HepG2 (cell line): ENCODE measurements around the gene ARL4C. TPM values are rescaled to one million over a fixed set of nuclear protein-coding genes. Genes with fewer than 3 reads are reported as not detected.

Source experiments
- ATAC-seq: fragments of 200-7000 bp; cut with Tn5 transposase; 3 replicates; pipeline ENCODE4 v1.9.1; 2020; ENCODE audit warnings: mild to moderate bottlenecking, moderate library complexity
- BruUV-seq: library from RNA; stranded (reverse); fragments of 400-500 nt; replicated peaks from 2 replicates; lab custom pipeline; 2021; lab: Mats Ljungman, UMichigan
- CTCF ChIA-PET: fragments of 300-600 bp; formaldehyde crosslinking; extraction: SDS; loops from one replicate; lab custom pipeline; 2021; ENCODE audit warnings: low total read pairs, inconsistent platforms, low intra/inter-chr PET ratio; lab: Yijun Ruan, JAX
- POLR2A ChIA-PET: fragments of 350-600 bp; sonication (Branson Sonifier 250); formaldehyde crosslinking; loops from one replicate; lab custom pipeline; 2020; ENCODE audit warnings: antibody characterized with exemption, inconsistent platforms; lab: Yijun Ruan, JAX
- DNase-seq: peaks from one replicate; pipeline ENCODE4 v3.0.0-alpha.2; 2015; ENCODE audit warnings: low spot score
- FAIRE-seq: peaks from 3 replicates; lab custom pipeline; 2011; peaks lifted over from hg19 to GRCh38; lab: Jason Lieb, UNC
- H2AFZ ChIP-seq: one replicate; pipeline ENCODE4 v1.6.1; 2011; ENCODE audit warnings: low read length, inconsistent platforms
- H3K27ac ChIP-seq: fragments of 300-600 bp; 3 replicates; pipeline ENCODE4 v1.8.0; 2011; ENCODE audit warnings: mixed run types, mild to moderate bottlenecking, mixed read lengths, low read length, inconsistent platforms; ENCODE audit not compliant: insufficient read depth; ENCODE audit errors: extremely low read length
- H3K27me3 ChIP-seq, 2 experiments: fragments of 200-600 bp in 1 of 2; 2 replicates in 1 of 2; 3 replicates in 1 of 2; pipeline versions ENCODE4 v1.6.0 to v1.8.0; 2011; ENCODE audit warnings: low read length in 2 of 2, mild to moderate bottlenecking in 2 of 2, moderate library complexity in 2 of 2, inconsistent platforms in 1 of 2; ENCODE audit not compliant: insufficient read depth in 2 of 2, control insufficient read depth in 1 of 2
- H3K36me3 ChIP-seq, 2 experiments: fragments of 200-600 bp in 1 of 2; replicated peaks in 1 of 2; 2 replicates in 1 of 2; 3 replicates in 1 of 2; pipeline versions ENCODE4 v1.5.1 to v1.8.0; 2011; ENCODE audit warnings: low read length in 2 of 2, inconsistent platforms in 1 of 2; ENCODE audit not compliant: insufficient read depth in 2 of 2, control insufficient read depth in 1 of 2
- H3K4me1 ChIP-seq: 2 replicates; pipeline ENCODE4 v1.5.1; 2012; ENCODE audit warnings: low read length, inconsistent platforms; ENCODE audit not compliant: insufficient read depth
- H3K4me2 ChIP-seq: 2 replicates; pipeline ENCODE4 v1.6.0; 2011; ENCODE audit warnings: low read depth, low read length, inconsistent platforms
- H3K4me3 ChIP-seq, 3 experiments: fragments of 200-600 bp in 1 of 3; sonication (generic), shearing (Covaris generic) in 1 of 3; replicated peaks in 1 of 3; 2 replicates each; pipeline ENCODE4 v1.5.1; 2011 to 2016; ENCODE audit warnings: low read length in 3 of 3, inconsistent platforms in 2 of 3, low read depth in 2 of 3, mild to moderate bottlenecking in 2 of 3, control low read depth in 1 of 3, mixed read lengths in 1 of 3; ENCODE audit not compliant: insufficient read depth in 1 of 3
- H3K79me2 ChIP-seq: one replicate; pipeline ENCODE4 v1.6.1; 2011; ENCODE audit warnings: low read length, inconsistent platforms; ENCODE audit not compliant: insufficient read depth
- H3K9ac ChIP-seq: 2 replicates; pipeline ENCODE4 v1.6.0; 2011; ENCODE audit warnings: mild to moderate bottlenecking, low read depth, low read length, inconsistent platforms; ENCODE audit not compliant: insufficient read depth
- H3K9me3 ChIP-seq: 2 replicates; pipeline ENCODE4 v1.5.1; 2012; ENCODE audit warnings: mild to moderate bottlenecking, low read length
- H4K20me1 ChIP-seq: 2 replicates; pipeline ENCODE4 v1.6.0; 2011; ENCODE audit warnings: inconsistent platforms, mild to moderate bottlenecking, low read length, moderate library complexity; ENCODE audit not compliant: insufficient read depth
- BRD4 ChIP-seq: sonication (generic); formaldehyde crosslinking; IDR thresholded peaks from 2 replicates; pipeline ENCODE4 v1.4.0; 2020; ENCODE audit warnings: missing genetic modification reagents
- CC2D1A ChIP-seq: sonication (generic); formaldehyde crosslinking; IDR thresholded peaks from 2 replicates; pipeline ENCODE4 v1.8.1; 2023; ENCODE audit warnings: mild to moderate bottlenecking, missing genetic modification reagents
- CEBPB ChIP-seq: IDR thresholded peaks from 2 replicates; pipeline ENCODE4 v1.6.1; 2011; ENCODE audit warnings: low read depth, low read length, improper control_type of control experiment, borderline replicate concordance
- DPF2 ChIP-seq: sonication (generic); formaldehyde crosslinking; IDR thresholded peaks from 2 replicates; pipeline ENCODE4 v1.4.0; 2020; ENCODE audit warnings: mild to moderate bottlenecking, low read depth, missing genetic modification reagents, borderline replicate concordance
- KAT2B ChIP-seq: fragments of 150-350 bp; IDR thresholded peaks from 2 replicates; pipeline ENCODE4 v1.6.1; 2014; ENCODE audit warnings: low read depth, low read length, borderline replicate concordance
- KAT8 ChIP-seq: IDR thresholded peaks from 2 replicates; pipeline ENCODE4 v1.6.1; 2016; ENCODE audit warnings: missing genetic modification reagents, missing compliant biosample characterization
- KDM6A ChIP-seq: IDR thresholded peaks from 2 replicates; pipeline ENCODE4 v1.6.1; 2016; ENCODE audit warnings: low read depth
- LCORL ChIP-seq, 2 experiments: fragments of 450-650 bp in 1 of 2; sonication (generic) in 1 of 2; formaldehyde crosslinking in 1 of 2; IDR thresholded peaks; 2 replicates each; pipeline versions ENCODE4 v1.5.0 to v1.6.1; 2017 to 2020; ENCODE audit warnings: antibody characterized with exemption in 1 of 2, missing genetic modification reagents in 1 of 2
- MAFF ChIP-seq: IDR thresholded peaks from 2 replicates; pipeline ENCODE4 v1.6.1; 2011; ENCODE audit warnings: low read depth, low read length, improper control_type of control experiment
- MAFK ChIP-seq, 2 experiments: IDR thresholded peaks in 1 of 2; conservative IDR thresholded peaks in 1 of 2; 2 replicates each; pipeline ENCODE4 v1.6.1; 2011; ENCODE audit warnings: improper control_type of control experiment in 2 of 2, low read length in 2 of 2
- TCF12 ChIP-seq, 2 experiments: fragments of 450-650 bp in 1 of 2; sonication (generic) in 1 of 2; formaldehyde crosslinking in 1 of 2; IDR thresholded peaks; 2 replicates each; pipeline versions ENCODE4 v1.6.1 to v1.8.0; 2017 to 2022; ENCODE audit warnings: antibody characterized with exemption in 1 of 2, mild to moderate bottlenecking in 1 of 2, missing genetic modification reagents in 1 of 2, moderate library complexity in 1 of 2
- ZC3H13 ChIP-seq: sonication (generic); formaldehyde crosslinking; IDR thresholded peaks from 2 replicates; pipeline ENCODE4 v1.8.1; 2023; ENCODE audit warnings: mild to moderate bottlenecking, missing genetic modification reagents, moderate library complexity
- ZNF224 ChIP-seq: sonication (generic); formaldehyde crosslinking; IDR thresholded peaks from 2 replicates; pipeline ENCODE4 v1.5.0; 2020; ENCODE audit warnings: mild to moderate bottlenecking, missing genetic modification reagents
- ZNF605 ChIP-seq: sonication (generic); formaldehyde crosslinking; IDR thresholded peaks from 2 replicates; pipeline ENCODE4 v1.8.0; 2022; ENCODE audit warnings: mild to moderate bottlenecking, missing genetic modification reagents
- ZNF75D ChIP-seq: sonication (generic); formaldehyde crosslinking; IDR thresholded peaks from 2 replicates; pipeline ENCODE4 v1.8.1; 2023; ENCODE audit warnings: missing genetic modification reagents, mild to moderate bottlenecking, borderline replicate concordance
- ZNF776 ChIP-seq: sonication (generic); formaldehyde crosslinking; IDR thresholded peaks from 2 replicates; pipeline ENCODE4 v1.4.0; 2020; ENCODE audit warnings: mild to moderate bottlenecking, missing genetic modification reagents
- WGBS: methylation state at CpG from one replicate; pipeline ENCODE4 v1.1.6; 2017; ENCODE audit warnings: low lambda C conversion rate; 5-methylcytosine and 5-hydroxymethylcytosine counted together
- in situ Hi-C: cut with HindIII; loops from 2 replicates; pipeline ENCODE4 v1.10.0; 2017; ENCODE audit warnings: low pct_unique_long_range_greater_than_20kb; ENCODE audit not compliant: extremely low pct_ligation_motif_present
- intact Hi-C: fragments of 100-400 bp; cut with micrococcal nuclease; formaldehyde crosslinking; loops from one replicate; pipeline ENCODE4 v1.10.0; 2022; ENCODE audit not compliant: unreplicated experiment
- polyA plus RNA-seq, 8 experiments: library from polyadenylated mRNA; depleted of rRNA in 3 of 8; stranded (reverse) in 7 of 8; unstranded in 1 of 8; fragments of >200 nt; fragmentation: Illumina TruSeq in 4 of 8; extraction: Trizol in 4 of 8; gene quantifications; 2 replicates each; pipeline versions ENCODE4 v1.2.1 to v1.2.3, GENCODE V29; 2011 to 2016; ENCODE audit warnings: low read depth in 4 of 8, missing spikeins in 1 of 8, mixed read lengths in 1 of 8; ENCODE audit not compliant: insufficient read depth in 1 of 8
- total RNA-seq, 5 experiments: library from RNA; depleted of rRNA; stranded (reverse); fragments of >200 nt; fragmentation: Illumina TruSeq; extraction: Trizol; gene quantifications; 2 replicates each; pipeline ENCODE4 v1.2.3, GENCODE V29; 2016; ENCODE audit warnings: low read depth in 1 of 5
- TF ChIP-seq, protein P1 (sequence below): IDR thresholded peaks from 2 replicates; pipeline ENCODE4 v1.6.1; 2016; ENCODE audit warnings: missing genetic modification reagents, missing compliant biosample characterization
- TF ChIP-seq, protein P2 (sequence below): sonication (generic); formaldehyde crosslinking; IDR thresholded peaks from 2 replicates; pipeline ENCODE4 v1.9.0; 2021; ENCODE audit warnings: missing genetic modification reagents, mild to moderate bottlenecking, borderline replicate concordance
- TF ChIP-seq, protein P3 (sequence below): sonication (generic); formaldehyde crosslinking; IDR thresholded peaks from 2 replicates; pipeline ENCODE4 v1.8.1; 2023; ENCODE audit warnings: mild to moderate bottlenecking, missing genetic modification reagents

The ARL4C gene
- total and polyA plus RNA-seq, 2 of the 13 experiments (the other 11 are each of a cell fraction or from before 2014, with no cell fraction given): 0.07 to 0.15 TPM

DNA sequence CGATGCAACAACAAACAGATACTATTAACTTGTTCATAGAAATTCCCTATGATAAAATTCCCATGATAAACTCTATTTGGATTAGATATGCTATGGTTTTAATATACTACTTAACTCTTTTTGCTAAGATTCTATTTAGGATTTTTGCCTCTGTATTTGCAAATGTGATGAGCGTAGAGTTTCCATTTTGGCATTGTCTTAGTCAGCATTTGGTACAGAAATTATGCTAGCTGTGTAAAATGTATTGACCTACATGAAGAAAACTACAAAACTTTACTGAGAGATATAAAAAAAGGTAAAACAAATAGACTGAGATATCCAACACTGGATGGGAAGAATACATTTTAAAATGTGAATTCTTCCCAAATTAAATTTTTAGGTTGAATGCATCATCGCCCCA lies 29.8 kb upstream of the ARL4C start:
- H3K36me3 ChIP-seq: no peaks in the 10 kb centered on the region
- H4K20me1 ChIP-seq: no peaks in the 10 kb centered on the region
- intact Hi-C loops: no loop called here
- ATAC-seq: no peak
- CTCF ChIA-PET: no interaction called here
- H3K27me3 ChIP-seq: peaks cover 0 to 16% of the 10 kb centered on the region in 2 experiments; a peak in 2 of 5 replicates
- no peak overlapping the region for H3K27ac ChIP-seq
- BruUV-seq: no TSS peak
- WGBS: 27% methylated on average over 3 of the region's 3 CpGs
- H3K9me3 ChIP-seq: no peaks in the 10 kb centered on the region
- no peak for DNase-seq
- H3K4me2 ChIP-seq: no peak overlapping the region
- H3K4me1 ChIP-seq: no peaks in the 10 kb centered on the region
- POLR2A ChIA-PET: no interaction called here
- H3K4me3 ChIP-seq: no peak overlapping the region
- no peak for FAIRE-seq
- H3K9ac ChIP-seq: no peak overlapping the region
- TF ChIP-seq KAT8 (CRISPR knock-in tag) (no peak), ZC3H13 (CRISPR knock-in tag) (no peak), ZNF605 (no peak), MAFK (conservative IDR thresholded peaks at IDR 0.05 in 1 of 2, IDR thresholded peaks at IDR 0.05 in 1 of 2; ENCODE audit: low read length in 2 of 2) (peak; percentile 30 to 79), CEBPB (no peak), BRD4 (no peak), MAFF (peak; percentile 78)
- TF ChIP-seq, all 625 proteins: peak for 2
- Histone ChIP-seq H2AFZ (no peak overlapping the region), H3K79me2 (no peaks in the 10 kb centered on the region)
- in situ Hi-C loops: no loop called here

DNA sequence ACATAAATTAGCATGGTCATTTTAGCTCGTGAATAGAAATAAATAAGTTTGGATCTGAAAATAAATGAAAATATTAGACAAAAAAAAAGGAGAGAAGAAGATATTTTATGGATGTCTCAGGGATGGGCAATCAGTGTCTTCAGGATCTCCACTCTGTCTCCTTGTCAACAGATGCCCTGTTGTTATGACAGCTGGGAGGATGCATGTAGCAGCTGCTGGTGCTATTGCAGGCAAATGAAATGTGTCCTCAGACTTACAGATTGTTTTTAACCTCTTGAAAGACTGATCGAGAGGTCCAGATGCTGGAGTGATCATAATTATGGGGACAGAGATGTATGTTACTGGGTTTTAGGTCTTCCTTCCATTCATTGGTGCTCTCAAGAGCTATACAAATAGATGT lies 24.7 kb upstream of the ARL4C start:
- intact Hi-C loops: no loop called here
- ATAC-seq: no peak
- no peak overlapping the region for H2AFZ ChIP-seq
- no peak overlapping the region for H3K4me2 ChIP-seq
- no peak for FAIRE-seq
- H3K79me2 ChIP-seq: no peaks in the 10 kb centered on the region
- H3K9me3 ChIP-seq: no peaks in the 10 kb centered on the region
- BruUV-seq: no TSS peak
- H4K20me1 ChIP-seq: no peaks in the 10 kb centered on the region
- WGBS: 0% methylated on average over 2 of the region's 2 CpGs
- no peak overlapping the region for H3K9ac ChIP-seq
- no peak overlapping the region for H3K27ac ChIP-seq
- H3K4me1 ChIP-seq: no peaks in the 10 kb centered on the region
- peaks cover 0 to 14% of the 10 kb centered on the region in 2 experiments; a peak in 1 of 5 replicates for H3K27me3 ChIP-seq
- DNase-seq: no peak
- CTCF ChIA-PET: no interaction called here
- no peak overlapping the region for H3K4me3 ChIP-seq
- POLR2A ChIA-PET: no interaction called here
- in situ Hi-C loops: no loop called here
- no peaks in the 10 kb centered on the region for H3K36me3 ChIP-seq
- TF ChIP-seq ZNF75D (CRISPR knock-in tag) (no peak), ZNF776 (no peak), ZNF224 (CRISPR knock-in tag) (no peak), DPF2 (CRISPR knock-in tag) (no peak), TCF12 (IDR thresholded peaks at IDR 0.05) (no peak), TCF12 (CRISPR knock-in tag; IDR thresholded peaks at IDR 0.05) (no peak), KDM6A (CRISPR knock-in tag) (no peak), KAT2B (no peak), CC2D1A (CRISPR knock-in tag) (no peak), LCORL (IDR thresholded peaks at IDR 0.05) (no peak), LCORL (CRISPR knock-in tag; IDR thresholded peaks at IDR 0.05) (no peak)
- TF ChIP-seq, protein P1, sequence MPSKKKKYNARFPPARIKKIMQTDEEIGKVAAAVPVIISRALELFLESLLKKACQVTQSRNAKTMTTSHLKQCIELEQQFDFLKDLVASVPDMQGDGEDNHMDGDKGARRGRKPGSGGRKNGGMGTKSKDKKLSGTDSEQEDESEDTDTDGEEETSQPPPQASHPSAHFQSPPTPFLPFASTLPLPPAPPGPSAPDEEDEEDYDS (CRISPR knock-in tag): no peak
- TF ChIP-seq, protein P2, sequence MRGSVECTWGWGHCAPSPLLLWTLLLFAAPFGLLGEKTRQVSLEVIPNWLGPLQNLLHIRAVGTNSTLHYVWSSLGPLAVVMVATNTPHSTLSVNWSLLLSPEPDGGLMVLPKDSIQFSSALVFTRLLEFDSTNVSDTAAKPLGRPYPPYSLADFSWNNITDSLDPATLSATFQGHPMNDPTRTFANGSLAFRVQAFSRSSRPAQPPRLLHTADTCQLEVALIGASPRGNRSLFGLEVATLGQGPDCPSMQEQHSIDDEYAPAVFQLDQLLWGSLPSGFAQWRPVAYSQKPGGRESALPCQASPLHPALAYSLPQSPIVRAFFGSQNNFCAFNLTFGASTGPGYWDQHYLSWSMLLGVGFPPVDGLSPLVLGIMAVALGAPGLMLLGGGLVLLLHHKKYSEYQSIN (CRISPR knock-in tag): no peak
- TF ChIP-seq, protein P3, sequence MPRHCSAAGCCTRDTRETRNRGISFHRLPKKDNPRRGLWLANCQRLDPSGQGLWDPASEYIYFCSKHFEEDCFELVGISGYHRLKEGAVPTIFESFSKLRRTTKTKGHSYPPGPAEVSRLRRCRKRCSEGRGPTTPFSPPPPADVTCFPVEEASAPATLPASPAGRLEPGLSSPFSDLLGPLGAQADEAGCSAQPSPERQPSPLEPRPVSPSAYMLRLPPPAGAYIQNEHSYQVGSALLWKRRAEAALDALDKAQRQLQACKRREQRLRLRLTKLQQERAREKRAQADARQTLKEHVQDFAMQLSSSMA (CRISPR knock-in tag): no peak
